NCI-H1048 (cell line): Measurements from ENCODE around the gene ZBTB20.

Source experiments
- DNase-seq: peaks from one replicate; lab custom pipeline; 2025; lab: John Stamatoyannopoulos, UW

The ZBTB20 gene

GRCh38 chr3:114624571-114625181 is 522.4 kb downstream of the ZBTB20 start:
- no peak for DNase-seq

GRCh38 chr3:114624047-114624445 is 523.0 kb downstream of the ZBTB20 start:
- no peak for DNase-seq

- no peak for DNase-seq
Measured at GRCh38 chr3:114623420-114624046, 523.6 kb downstream of the ZBTB20 start.

- DNase-seq, result no peak
Measured at GRCh38 chr3:114622001-114622400, 525.1 kb downstream of the ZBTB20 start.

GRCh38 chr3:114619771-114620170 is 527.3 kb downstream of the ZBTB20 start:
- DNase-seq, result no peak

- no peak for DNase-seq
Measured at GRCh38 chr3:114615523-114616085, 531.5 kb downstream of the ZBTB20 start.

GRCh38 chr3:114609973-114610630 is 537.0 kb downstream of the ZBTB20 start:
- no peak for DNase-seq

- DNase-seq, result no peak
Measured at GRCh38 chr3:114608293-114608692, 538.8 kb downstream of the ZBTB20 start.

GRCh38 chr3:114606336-114606735 is 540.8 kb downstream of the ZBTB20 start:
- DNase-seq, result no peak

GRCh38 chr3:114600571-114600970 is 546.5 kb downstream of the ZBTB20 start:
- no peak for DNase-seq

- DNase-seq, result no peak
Measured at GRCh38 chr3:114597871-114598270, 549.2 kb downstream of the ZBTB20 start.

- DNase-seq, result no peak
Measured at GRCh38 chr3:114597012-114597411, 550.1 kb downstream of the ZBTB20 start.

GRCh38 chr3:114596147-114596546 is 550.9 kb downstream of the ZBTB20 start:
- DNase-seq, result no peak

GRCh38 chr3:114595522-114596028 is 551.5 kb downstream of the ZBTB20 start:
- no peak for DNase-seq

- no peak for DNase-seq
Measured at GRCh38 chr3:114590309-114591047, 556.6 kb downstream of the ZBTB20 start.

- DNase-seq, result peak; percentile 55
Measured at GRCh38 chr3:114587986-114588385, 559.1 kb downstream of the ZBTB20 start.

GRCh38 chr3:114586119-114586518 is 561.0 kb downstream of the ZBTB20 start:
- no peak for DNase-seq

- no peak for DNase-seq
Measured at GRCh38 chr3:114585687-114586086, 561.4 kb downstream of the ZBTB20 start.

- DNase-seq, result no peak
Measured at GRCh38 chr3:114584734-114585371, 562.2 kb downstream of the ZBTB20 start.

GRCh38 chr3:114582929-114583328 is 564.2 kb downstream of the ZBTB20 start:
- no peak for DNase-seq

GRCh38 chr3:114572364-114573062 is 574.6 kb downstream of the ZBTB20 start:
- no peak for DNase-seq
